IMR-90 (cell line): ENCODE data around the gene EIF1. TPM values are rescaled to one million over a fixed set of nuclear protein-coding genes. Genes with fewer than 3 reads are reported as not detected.

Experiments used
- ATAC-seq: fragments of 200-7000 bp; cut with Tn5 transposase; 2 replicates; pipeline ENCODE4 v1.9.1; 2020; ENCODE audit warnings: low read depth, mild to moderate bottlenecking, moderate library complexity
- BruUV-seq: library from RNA; stranded (reverse); fragments of 400-500 nt; replicated peaks from 2 replicates; lab custom pipeline; 2021; lab: Mats Ljungman, UMichigan
- CTCF ChIA-PET: fragments of 300-600 bp; formaldehyde crosslinking; extraction: SDS; loops from one replicate; lab custom pipeline; 2021; ENCODE audit warnings: antibody characterized with exemption; lab: Yijun Ruan, JAX
- POLR2A ChIA-PET: fragments of 300-600 bp; sonication (Branson Sonifier 250); formaldehyde crosslinking; loops from one replicate; lab custom pipeline; 2022; ENCODE audit warnings: antibody characterized with exemption; ENCODE audit not compliant: unreplicated experiment; lab: Charles Lee
- DNase-seq: peaks from one replicate; pipeline ENCODE4 v3.0.0; 2013
- H2AFZ ChIP-seq: replicated peaks from 2 replicates; pipeline ENCODE3; 2013; ENCODE audit warnings: low read length, mild to moderate bottlenecking; ENCODE audit not compliant: poor library complexity
- H2AK5ac ChIP-seq: 2 replicates; pipeline ENCODE4 v1.6.1; 2013; ENCODE audit warnings: low read depth, low read length, inconsistent platforms
- H2AK9ac ChIP-seq: replicated peaks from 2 replicates; pipeline ENCODE3; 2013; ENCODE audit warnings: mild to moderate bottlenecking, low read depth, low read length, moderate library complexity; ENCODE audit not compliant: poor library complexity
- H2BK120ac ChIP-seq: 2 replicates; pipeline ENCODE4 v1.6.1; 2013; ENCODE audit warnings: low read depth, low read length, inconsistent platforms
- H2BK15ac ChIP-seq: 3 replicates; pipeline ENCODE4 v1.6.1; 2013; ENCODE audit warnings: low read depth, low read length, inconsistent platforms
- H2BK20ac ChIP-seq: 2 replicates; pipeline ENCODE4 v1.6.1; 2013; ENCODE audit warnings: low read depth, mild to moderate bottlenecking, inconsistent platforms, low read length, moderate library complexity
- H2BK5ac ChIP-seq: 2 replicates; pipeline ENCODE4 v1.6.1; 2013; ENCODE audit warnings: mild to moderate bottlenecking, low read depth, low read length, inconsistent platforms; ENCODE audit not compliant: poor library complexity, severe bottlenecking
- H3K14ac ChIP-seq: replicated peaks from 2 replicates; pipeline ENCODE4 v1.6.1; 2013; ENCODE audit warnings: low read depth, low read length, inconsistent platforms
- H3K18ac ChIP-seq: 2 replicates; pipeline ENCODE4 v1.6.1; 2013; ENCODE audit warnings: low read depth, low read length, control low read depth
- H3K23ac ChIP-seq: 2 replicates; pipeline ENCODE4 v1.6.1; 2013; ENCODE audit warnings: low read depth, low read length, inconsistent platforms
- H3K27ac ChIP-seq: 2 replicates; pipeline ENCODE4 v1.5.1; 2013; ENCODE audit warnings: mild to moderate bottlenecking, control low read depth, low read length; ENCODE audit not compliant: insufficient read depth
- H3K27me3 ChIP-seq: 2 replicates; pipeline ENCODE4 v1.6.1; 2013; ENCODE audit warnings: low read length; ENCODE audit not compliant: control insufficient read depth, insufficient read depth
- H3K36me3 ChIP-seq: 2 replicates; pipeline ENCODE4 v1.6.1; 2013; ENCODE audit warnings: low read length, mixed read lengths; ENCODE audit not compliant: control insufficient read depth, insufficient read depth
- H3K4ac ChIP-seq: 2 replicates; pipeline ENCODE4 v1.6.1; 2013; ENCODE audit warnings: low read depth, low read length, inconsistent platforms
- H3K4me1 ChIP-seq: 2 replicates; pipeline ENCODE4 v1.6.1; 2013; ENCODE audit warnings: low read length, mixed read lengths; ENCODE audit not compliant: control insufficient read depth, insufficient read depth
- H3K4me2 ChIP-seq: 2 replicates; pipeline ENCODE4 v1.6.1; 2013; ENCODE audit warnings: low read depth, mild to moderate bottlenecking, control low read depth, low read length, moderate library complexity
- H3K4me3 ChIP-seq: 2 replicates; pipeline ENCODE4 v1.5.1; 2013; ENCODE audit warnings: low read depth, mild to moderate bottlenecking, control low read depth, low read length, moderate library complexity; ENCODE audit not compliant: insufficient read depth
- H3K56ac ChIP-seq: 2 replicates; pipeline ENCODE4 v1.6.1; 2013; ENCODE audit warnings: low read length, inconsistent platforms; ENCODE audit not compliant: insufficient read depth; ENCODE audit errors: extremely low read depth
- H3K79me1 ChIP-seq, 2 experiments: 2 replicates each; pipeline ENCODE4 v1.6.1; 2013; ENCODE audit warnings: low read length in 2 of 2, inconsistent platforms in 1 of 2, low read depth in 1 of 2
- H3K9ac ChIP-seq: 2 replicates; pipeline ENCODE4 v1.6.1; 2013; ENCODE audit warnings: low read depth, low read length, control low read depth
- H3K9me1 ChIP-seq: 2 replicates; pipeline ENCODE4 v1.6.1; 2013; ENCODE audit warnings: low read length, inconsistent platforms; ENCODE audit not compliant: insufficient read depth
- H3K9me3 ChIP-seq: 2 replicates; pipeline ENCODE4 v1.6.1; 2013; ENCODE audit warnings: low read length; ENCODE audit not compliant: control insufficient read depth, insufficient read depth
- H4K20me1 ChIP-seq: 2 replicates; pipeline ENCODE4 v1.6.1; 2013; ENCODE audit warnings: low read length, inconsistent platforms; ENCODE audit not compliant: insufficient read depth
- H4K5ac ChIP-seq: 2 replicates; pipeline ENCODE4 v1.6.1; 2013; ENCODE audit warnings: mild to moderate bottlenecking, low read depth, low read length, control low read depth
- H4K8ac ChIP-seq, 2 experiments: 2 replicates each; pipeline ENCODE4 v1.6.1; 2013; ENCODE audit warnings: low read depth in 2 of 2, low read length in 2 of 2, control low read depth in 1 of 2, inconsistent platforms in 1 of 2
- H4K91ac ChIP-seq: 2 replicates; pipeline ENCODE4 v1.6.1; 2013; ENCODE audit warnings: low read depth, low read length, inconsistent platforms; ENCODE audit not compliant: insufficient read depth
- CEBPB ChIP-seq: IDR thresholded peaks from 2 replicates; pipeline ENCODE4 v1.6.1; 2012; ENCODE audit warnings: low read depth, low read length, improper control_type of control experiment
- ELK1 ChIP-seq: fragments of 150-350 bp; IDR thresholded peaks from 2 replicates; pipeline ENCODE4 v1.6.1; 2016; ENCODE audit warnings: low read depth, mild to moderate bottlenecking, low read length, moderate library complexity, borderline replicate concordance
- FOS ChIP-seq: fragments of 150-350 bp; IDR thresholded peaks from 2 replicates; pipeline ENCODE4 v1.6.1; 2016; ENCODE audit warnings: low read depth, low read length
- MXI1 ChIP-seq: IDR thresholded peaks from 2 replicates; pipeline ENCODE4 v1.6.1; 2012; ENCODE audit warnings: low read depth, mild to moderate bottlenecking, low read length, moderate library complexity, borderline replicate concordance
- NFE2L2 ChIP-seq: fragments of 150-350 bp; IDR thresholded peaks from 2 replicates; pipeline ENCODE4 v1.6.1; 2016; ENCODE audit warnings: low read depth, mild to moderate bottlenecking, low read length
- RCOR1 ChIP-seq: IDR thresholded peaks from 2 replicates; pipeline ENCODE4 v1.6.1; 2012; ENCODE audit warnings: mild to moderate bottlenecking, low read length, improper control_type of control experiment; ENCODE audit not compliant: insufficient replicate concordance
- RFX5 ChIP-seq: IDR thresholded peaks from 2 replicates; pipeline ENCODE4 v1.8.0; 2012; ENCODE audit warnings: low read depth, mild to moderate bottlenecking, low read length, moderate library complexity
- WGBS, 2 experiments: methylation state at CpG; one replicate each; pipeline versions ENCODE4 v1.1.5 to v1.1.7; 2013; ENCODE audit warnings: missing lambda C conversion rate in 2 of 2; ENCODE audit not compliant: insufficient read length in 1 of 2; ENCODE audit errors: extremely low coverage in 2 of 2; 5-methylcytosine and 5-hydroxymethylcytosine counted together
- dilution Hi-C: fragments of 300-500 bp; cut with HindIII; formaldehyde crosslinking; loops from one replicate; pipeline ENCODE4 v1.14.3; 2018; ENCODE audit warnings: low sequenced_read_pairs; ENCODE audit not compliant: unreplicated experiment
- in situ Hi-C: fragments of 300-500 bp; cut with MboI; formaldehyde crosslinking; loops from 3 replicates; pipeline ENCODE4 v1.14.3; 2019; ENCODE audit warnings: low sequenced_read_pairs, inconsistent platforms, mixed read lengths
- intact Hi-C: fragments of 100-400 bp; cut with micrococcal nuclease; formaldehyde crosslinking; loops from 2 replicates; pipeline ENCODE4 v1.10.0; 2022
- polyA plus RNA-seq, 3 experiments: library from polyadenylated mRNA; depleted of rRNA; stranded (reverse); fragments of >200 nt; gene quantifications; 2 replicates each; pipeline ENCODE4 v1.2.3, GENCODE V29; 2012; ENCODE audit warnings: low replicate concordance in 1 of 3
- total RNA-seq: library from RNA; depleted of rRNA; stranded (reverse); fragments of >200 nt; gene quantifications from 2 replicates; pipeline ENCODE4 v1.2.3, GENCODE V29; 2012
- TF ChIP-seq, protein P1 (sequence below): fragments of 150-350 bp; IDR thresholded peaks from 2 replicates; pipeline ENCODE4 v1.6.1; 2017; ENCODE audit warnings: mild to moderate bottlenecking, antibody characterized with exemption, low read length, low read depth

The EIF1 gene
- total and polyA plus RNA-seq, 2 of the 4 experiments (the other 2 are of a cell fraction): 89.4 to 381 TPM

DNA sequence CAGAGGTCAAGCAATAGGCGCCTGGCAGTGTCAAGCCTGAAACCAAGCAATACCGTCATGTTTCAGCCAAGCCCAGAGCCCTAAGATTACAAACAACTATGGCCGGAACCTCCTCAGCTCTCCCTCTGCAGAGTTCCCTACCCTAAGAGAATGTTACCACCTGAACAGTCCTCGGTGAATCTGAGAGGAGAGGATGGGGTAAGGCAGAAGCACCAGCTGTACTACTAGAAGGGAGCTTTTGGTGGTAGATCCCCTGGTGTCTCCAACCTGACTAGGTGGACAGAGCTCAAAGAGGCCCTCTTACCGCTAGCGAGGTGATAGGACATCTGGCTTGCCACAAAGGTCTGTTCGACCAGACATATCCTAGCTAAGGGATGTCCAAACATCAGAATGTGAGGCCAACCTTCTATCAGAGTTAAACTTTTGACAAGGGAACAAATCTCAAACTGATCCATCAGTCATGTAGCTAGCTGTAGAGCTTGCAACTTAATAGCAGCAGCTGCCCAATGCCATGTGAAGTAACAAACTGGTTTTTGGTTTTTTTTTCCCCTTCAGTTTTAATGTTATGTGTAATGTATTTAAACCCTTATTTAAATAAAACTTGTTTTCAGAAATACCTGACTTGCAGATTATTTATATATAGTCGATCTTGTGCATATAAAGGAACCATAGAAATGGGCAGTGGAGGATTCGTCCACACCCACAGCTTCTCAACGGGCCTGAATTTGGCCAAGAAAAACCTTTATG, 2.5 kb downstream of the EIF1 start:
- Histone ChIP-seq H3K27ac (no peak overlapping the region), H3K4me2 (peak overlapping the region; percentile 22; the same call in 1 of the 2 replicates), H3K27me3 (no peaks in the 10 kb centered on the region), H3K23ac (peak overlapping the region; percentile 17; the same call in 1 of the 2 replicates), H4K20me1 (peaks cover 70% of the 10 kb centered on the region), H3K14ac (no peak overlapping the region; the same call in 1 of the 2 replicates), H2BK15ac (no peak overlapping the region), H3K4me3 (no peak overlapping the region), H2AK5ac (no peak overlapping the region), H3K18ac (no peak overlapping the region), H3K56ac (no peak overlapping the region), H2AK9ac (no peak overlapping the region), H2BK120ac (no peak overlapping the region), H3K9me3 (no peaks in the 10 kb centered on the region), H4K5ac (no peak overlapping the region), H4K8ac (no peak overlapping the region), H3K4me1 (peaks cover 4% of the 10 kb centered on the region), H3K4ac (no peak overlapping the region), H2BK20ac (no peak overlapping the region), H2BK5ac (no peak overlapping the region), H4K91ac (no peak overlapping the region), H3K9me1 (peaks cover 16% of the 10 kb centered on the region), H3K79me1 (peaks cover 19 to 49% of the 10 kb centered on the region in 2 experiments), H2AFZ (no peak overlapping the region), H3K9ac (peak overlapping the region; percentile 45; the same call in 1 of the 2 replicates), H3K36me3 (peaks cover 46% of the 10 kb centered on the region)
- in situ Hi-C loops (no loop called here), dilution Hi-C loops (no loop called here), intact Hi-C loops (no loop called here)
- TF ChIP-seq RCOR1: no peak
- TF ChIP-seq MXI1: no peak
- no peak for TF ChIP-seq ELK1
- no peak for TF ChIP-seq FOS
- TF ChIP-seq CEBPB: no peak
- no peak for TF ChIP-seq NFE2L2
- no peak for TF ChIP-seq RFX5
- TF ChIP-seq, protein P1, sequence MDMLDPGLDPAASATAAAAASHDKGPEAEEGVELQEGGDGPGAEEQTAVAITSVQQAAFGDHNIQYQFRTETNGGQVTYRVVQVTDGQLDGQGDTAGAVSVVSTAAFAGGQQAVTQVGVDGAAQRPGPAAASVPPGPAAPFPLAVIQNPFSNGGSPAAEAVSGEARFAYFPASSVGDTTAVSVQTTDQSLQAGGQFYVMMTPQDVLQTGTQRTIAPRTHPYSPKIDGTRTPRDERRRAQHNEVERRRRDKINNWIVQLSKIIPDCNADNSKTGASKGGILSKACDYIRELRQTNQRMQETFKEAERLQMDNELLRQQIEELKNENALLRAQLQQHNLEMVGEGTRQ: no peak
- 90% methylated on average over 4 of the region's 10 CpGs; no CpG with 5 or more reads in 1 of the 2 experiments for WGBS, 2 experiments
- ATAC-seq (no peak), DNase-seq (peak; percentile 2)
- BruUV-seq: TSS peak; percentile 66
- CTCF ChIA-PET: no interaction called here
- POLR2A ChIA-PET: no interaction called here
